Liver (tissue), 3 donors: ENCODE measurements around the gene ENAM.

Experiments used
- ATF3 ChIP-seq: IDR thresholded peaks from 2 replicates; pipeline ENCODE4 v1.6.1; 2016; ENCODE audit warnings: antibody characterized with exemption
- CTCF ChIP-seq: fragments of 150-350 bp; IDR thresholded peaks from 2 replicates; pipeline ENCODE4 v1.5.1; 2017; ENCODE audit warnings: improper control_type of control experiment, low read depth, low read length; ENCODE audit not compliant: missing input control
- EGR1 ChIP-seq, 2 donors: IDR thresholded peaks; 2 replicates each; pipeline ENCODE4 v1.6.1; 2016 to 2018; ENCODE audit warnings: antibody characterized with exemption in 2 of 2, low read depth in 2 of 2
- GABPA ChIP-seq, 2 donors: IDR thresholded peaks in 1 of 2; conservative IDR thresholded peaks in 1 of 2; 2 replicates each; pipeline ENCODE4 v1.6.1; 2016; ENCODE audit warnings: antibody characterized with exemption in 2 of 2, mild to moderate bottlenecking in 1 of 2, moderate library complexity in 1 of 2
- MAX ChIP-seq: IDR thresholded peaks from 2 replicates; pipeline ENCODE4 v1.6.1; 2016; ENCODE audit warnings: antibody characterized with exemption
- RAD21 ChIP-seq, 2 donors: IDR thresholded peaks; 2 replicates each; pipeline ENCODE4 v1.6.1; 2016; ENCODE audit warnings: antibody characterized with exemption in 2 of 2, mild to moderate bottlenecking in 2 of 2
- REST ChIP-seq: IDR thresholded peaks from 2 replicates; pipeline ENCODE4 v1.6.1; 2016; ENCODE audit warnings: antibody characterized with exemption, mild to moderate bottlenecking
- TAF1 ChIP-seq: conservative IDR thresholded peaks from 2 replicates; pipeline ENCODE4 v1.6.1; 2016; ENCODE audit warnings: antibody characterized with exemption, mild to moderate bottlenecking
- YY1 ChIP-seq: IDR thresholded peaks from 2 replicates; pipeline ENCODE4 v1.6.1; 2016; ENCODE audit warnings: antibody characterized with exemption, mild to moderate bottlenecking
- ZBTB33 ChIP-seq: IDR thresholded peaks from 2 replicates; pipeline ENCODE4 v1.6.1; 2016; ENCODE audit warnings: antibody characterized with exemption
- donor health status: healthy.
- donor health status: healthy.

- no peak for TF ChIP-seq ZBTB33
- TF ChIP-seq ATF3 = no peak
- TF ChIP-seq CTCF = no peak
- TF ChIP-seq REST = no peak
- no peak for TF ChIP-seq RAD21 (IDR thresholded peaks at IDR 0.05)
- no peak for TF ChIP-seq GABPA (IDR thresholded peaks at IDR 0.05 in 1 of 2, conservative IDR thresholded peaks at IDR 0.05 in 1 of 2)
- TF ChIP-seq EGR1 (IDR thresholded peaks at IDR 0.05; ENCODE audit: low read depth in 2 of 2) = no peak
- no peak for TF ChIP-seq YY1
- TF ChIP-seq TAF1 = no peak
- no peak for TF ChIP-seq MAX
Measured at GRCh38 chr4:70667740-70668535, 39.4 kb downstream of the ENAM start.
